Adipocyte (in vitro differentiated cells): ENCODE data around the gene CCDC149.

Source experiments
- DNase-seq: peaks from one replicate; pipeline ENCODE4 v3.0.0-alpha.2; 2015; ENCODE audit warnings: low read depth
- H3K27me3 ChIP-seq: replicated peaks from 2 replicates; pipeline ENCODE4 v1.7.0; 2013; ENCODE audit warnings: mild to moderate bottlenecking, low read length, moderate library complexity; ENCODE audit not compliant: control insufficient read depth, insufficient read depth
- H3K36me3 ChIP-seq: 2 replicates; pipeline ENCODE4 v1.7.0; 2013; ENCODE audit warnings: low read length, mild to moderate bottlenecking, moderate library complexity; ENCODE audit not compliant: control insufficient read depth, insufficient read depth, severe bottlenecking
- H3K4me1 ChIP-seq: 2 replicates; pipeline ENCODE4 v1.7.0; 2013; ENCODE audit warnings: mild to moderate bottlenecking, low read length, moderate library complexity; ENCODE audit not compliant: control insufficient read depth, insufficient read depth
- H3K4me3 ChIP-seq: 2 replicates; pipeline ENCODE4 v1.7.0; 2013; ENCODE audit warnings: mild to moderate bottlenecking, low read length, moderate library complexity
- H3K9ac ChIP-seq: 2 replicates; pipeline ENCODE4 v1.7.0; 2013; ENCODE audit warnings: mild to moderate bottlenecking, low read length, moderate library complexity
- H3K9me3 ChIP-seq: 2 replicates; pipeline ENCODE4 v1.7.0; 2013; ENCODE audit warnings: mild to moderate bottlenecking, low read length, moderate library complexity; ENCODE audit not compliant: control insufficient read depth

The CCDC149 gene

DNA sequence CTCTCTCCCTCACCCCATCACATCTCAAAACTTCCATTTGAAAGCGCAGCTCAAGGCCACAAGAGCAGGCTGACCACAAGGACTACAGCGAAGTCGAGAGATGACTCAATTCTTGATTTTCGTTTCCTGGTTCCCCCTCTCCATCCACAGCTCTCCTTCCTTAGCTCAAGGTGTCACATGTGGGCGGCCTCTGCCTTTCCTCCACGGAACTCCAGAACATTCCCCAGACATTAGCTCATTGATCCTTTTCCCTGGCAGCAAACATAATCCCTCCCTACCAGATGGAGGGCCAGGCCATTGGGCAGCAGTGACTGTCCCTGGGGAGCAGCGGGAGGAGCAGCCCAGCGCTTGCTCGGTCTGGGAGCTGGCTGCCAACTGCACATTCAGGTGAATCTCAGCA is 56.3 kb downstream of the CCDC149 start:
- peak; percentile 50 for DNase-seq
- H3K36me3 ChIP-seq = no peaks in the 10 kb centered on the region
- no peak overlapping the region for H3K4me3 ChIP-seq
- peaks cover 43% of the 10 kb centered on the region for H3K4me1 ChIP-seq
- no peaks in the 10 kb centered on the region for H3K9me3 ChIP-seq
- no peaks in the 10 kb centered on the region for H3K27me3 ChIP-seq
- H3K9ac ChIP-seq = no peak overlapping the region

DNA sequence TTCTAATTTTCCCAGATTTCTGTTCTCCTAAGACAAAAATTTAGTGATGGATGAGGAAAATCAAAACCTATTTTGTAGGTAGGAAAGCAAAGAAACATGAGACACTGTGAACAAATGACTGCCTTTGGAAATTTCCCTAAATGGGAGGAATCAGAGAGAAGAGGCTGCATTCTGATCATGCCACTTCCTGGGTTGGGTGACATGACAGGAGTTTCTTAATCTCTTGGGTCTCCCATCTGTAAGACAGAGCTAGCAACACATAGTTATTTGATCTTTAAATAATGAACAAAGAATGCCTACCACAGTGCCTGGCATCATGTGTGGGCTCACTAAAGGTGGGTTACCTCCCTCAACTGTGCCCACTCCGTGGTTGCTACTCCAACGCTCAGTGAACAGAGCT is 57.1 kb downstream of the CCDC149 start:
- Histone ChIP-seq H3K4me1 (peaks cover 52% of the 10 kb centered on the region), H3K9ac (no peak overlapping the region), H3K4me3 (no peak overlapping the region), H3K27me3 (no peaks in the 10 kb centered on the region), H3K36me3 (no peaks in the 10 kb centered on the region), H3K9me3 (no peaks in the 10 kb centered on the region)
- DNase-seq = peak; percentile 43

DNA sequence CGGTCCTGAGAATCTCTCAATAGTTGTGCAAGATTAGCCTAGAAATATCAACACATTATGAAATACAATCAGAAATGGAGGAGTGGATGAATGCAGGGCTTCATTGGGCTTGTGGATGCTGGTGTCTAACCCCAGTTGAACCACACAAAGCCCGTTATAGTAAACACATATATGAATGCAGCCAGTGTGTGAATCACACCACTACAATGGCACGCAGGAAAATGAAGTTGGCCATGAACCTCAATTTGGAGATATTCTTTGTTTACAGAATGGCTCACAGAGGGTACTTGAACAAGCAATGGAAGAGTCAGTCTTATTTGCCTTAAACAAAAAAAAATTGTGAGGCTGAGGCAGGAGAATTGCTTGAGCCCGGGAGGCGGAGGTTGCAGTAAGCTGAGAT is 59.7 kb downstream of the CCDC149 start:
- H3K9me3 ChIP-seq = no peaks in the 10 kb centered on the region
- no peak overlapping the region for H3K9ac ChIP-seq
- DNase-seq = peak; percentile 7

DNA sequence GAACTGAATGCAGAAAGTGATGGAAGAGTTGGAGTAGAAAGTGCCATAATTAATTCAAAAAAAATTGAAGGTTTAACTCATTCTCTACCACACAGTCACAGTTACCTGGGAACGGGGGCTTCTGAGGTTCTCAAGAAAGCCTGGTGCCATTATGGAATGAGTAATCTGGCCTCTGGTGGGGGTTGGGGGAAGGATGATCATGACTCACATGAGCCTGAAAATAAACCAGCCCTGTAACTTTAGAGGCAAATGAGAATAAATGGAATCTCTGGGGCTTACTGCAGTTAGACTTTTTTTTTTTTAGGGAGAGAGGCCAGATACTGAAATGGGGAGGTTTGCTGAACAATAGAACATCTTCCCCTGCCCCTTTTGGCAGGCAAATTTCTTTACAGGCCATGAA is 62.2 kb downstream of the CCDC149 start:
- DNase-seq = peak; percentile 77
- H3K4me3 ChIP-seq = peak overlapping the region; percentile 15
- H3K9ac ChIP-seq = peak overlapping the region; percentile 48
- peaks cover 43% of the 10 kb centered on the region for H3K4me1 ChIP-seq
- H3K27me3 ChIP-seq = no peaks in the 10 kb centered on the region
- no peaks in the 10 kb centered on the region for H3K9me3 ChIP-seq
- no peaks in the 10 kb centered on the region for H3K36me3 ChIP-seq

More for the DNA sequence above, 59.7 kb downstream of the CCDC149 start:
- Histone ChIP-seq H3K27me3 (no peaks in the 10 kb centered on the region), H3K4me1 (peaks cover 57% of the 10 kb centered on the region), H3K4me3 (no peak overlapping the region), H3K36me3 (no peaks in the 10 kb centered on the region)

DNA sequence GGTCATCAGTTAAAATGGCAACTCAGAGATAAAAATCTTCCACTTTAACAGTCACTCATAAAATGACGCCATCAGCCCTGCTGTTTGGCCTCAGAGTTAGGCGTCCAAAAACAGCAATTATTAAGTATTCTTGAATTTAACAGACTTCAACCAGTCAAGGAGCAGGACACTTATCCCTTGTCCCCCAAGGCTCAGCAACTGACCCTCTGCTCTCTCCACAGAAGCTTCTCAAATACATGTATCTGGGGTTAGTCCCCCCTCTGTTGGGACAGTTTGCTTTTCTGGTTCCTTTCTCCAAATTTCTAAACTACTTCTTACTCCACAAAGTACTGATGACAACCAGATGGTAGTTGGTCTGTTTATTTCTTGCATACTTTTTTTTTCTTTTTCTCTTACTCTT is 63.1 kb downstream of the CCDC149 start:
- peak; percentile 22 for DNase-seq
- Histone ChIP-seq H3K36me3 (no peaks in the 10 kb centered on the region), H3K9me3 (no peaks in the 10 kb centered on the region), H3K4me3 (no peak overlapping the region), H3K9ac (peak overlapping the region; percentile 32), H3K27me3 (no peaks in the 10 kb centered on the region), H3K4me1 (peaks cover 43% of the 10 kb centered on the region)

DNA sequence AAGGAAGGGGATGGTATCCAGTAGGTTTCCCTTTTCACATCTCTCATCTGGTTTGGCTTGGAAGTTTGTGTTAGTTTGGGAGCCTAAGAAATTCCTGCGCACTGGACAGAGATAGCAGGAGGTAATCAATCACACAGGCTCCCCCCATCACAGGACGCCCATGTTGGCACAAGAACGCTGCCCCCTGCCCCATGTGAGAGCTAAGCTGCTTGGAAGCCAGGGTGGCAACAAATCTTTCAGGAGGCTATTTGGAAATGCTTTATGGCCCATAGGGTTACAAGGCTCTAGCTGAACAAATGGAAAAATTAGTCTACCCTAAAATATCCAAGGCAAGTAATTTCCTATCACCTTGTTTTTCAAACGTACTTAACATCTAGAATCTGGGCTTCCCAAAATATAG is 63.5 kb downstream of the CCDC149 start:
- Histone ChIP-seq H3K4me1 (peaks cover 43% of the 10 kb centered on the region), H3K36me3 (no peaks in the 10 kb centered on the region), H3K4me3 (no peak overlapping the region), H3K9ac (peak overlapping the region; percentile 32), H3K27me3 (no peaks in the 10 kb centered on the region), H3K9me3 (no peaks in the 10 kb centered on the region)
- no peak for DNase-seq

DNA sequence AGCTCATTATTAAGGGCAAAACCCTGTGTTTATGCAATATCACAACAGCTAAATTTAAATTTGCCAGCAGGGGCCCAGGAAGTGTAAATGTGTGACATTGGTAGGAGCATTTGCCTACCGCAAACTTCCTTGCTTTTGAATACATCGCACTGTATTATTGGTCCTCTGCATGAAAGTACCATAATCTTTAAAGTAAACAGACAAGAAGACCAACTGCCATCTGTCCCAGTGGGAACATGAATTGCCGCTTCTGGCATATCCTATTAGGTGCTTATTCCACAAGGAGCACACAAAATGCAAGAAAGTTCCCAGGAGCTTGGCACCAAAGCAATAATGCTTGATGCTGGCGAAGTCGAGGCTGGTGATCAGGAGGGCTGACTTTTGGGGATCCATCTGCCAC is 66.1 kb downstream of the CCDC149 start:
- Histone ChIP-seq H3K36me3 (no peaks in the 10 kb centered on the region), H3K9ac (no peak overlapping the region), H3K9me3 (no peaks in the 10 kb centered on the region), H3K4me3 (no peak overlapping the region), H3K4me1 (peaks cover 26% of the 10 kb centered on the region), H3K27me3 (no peaks in the 10 kb centered on the region)
- DNase-seq = no peak

DNA sequence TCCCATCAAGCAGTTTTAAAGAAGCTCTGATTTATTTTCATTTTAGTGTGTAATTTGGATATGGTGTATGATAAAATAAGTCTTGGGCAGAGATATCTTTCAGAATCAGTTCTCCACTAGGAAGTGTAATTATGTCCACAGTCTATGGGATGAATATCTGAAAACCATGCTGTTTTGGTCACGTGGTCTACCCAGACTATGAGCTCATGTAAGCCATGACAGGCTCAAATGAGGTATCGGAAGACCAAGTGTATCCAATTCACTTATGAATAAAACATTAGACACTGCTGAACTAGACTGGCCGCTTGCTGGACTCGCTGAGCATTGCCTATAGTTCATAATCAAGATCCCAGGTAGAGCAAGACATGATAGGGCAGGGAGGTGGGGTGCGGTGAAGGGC is 66.9 kb downstream of the CCDC149 start:
- DNase-seq = no peak

DNA sequence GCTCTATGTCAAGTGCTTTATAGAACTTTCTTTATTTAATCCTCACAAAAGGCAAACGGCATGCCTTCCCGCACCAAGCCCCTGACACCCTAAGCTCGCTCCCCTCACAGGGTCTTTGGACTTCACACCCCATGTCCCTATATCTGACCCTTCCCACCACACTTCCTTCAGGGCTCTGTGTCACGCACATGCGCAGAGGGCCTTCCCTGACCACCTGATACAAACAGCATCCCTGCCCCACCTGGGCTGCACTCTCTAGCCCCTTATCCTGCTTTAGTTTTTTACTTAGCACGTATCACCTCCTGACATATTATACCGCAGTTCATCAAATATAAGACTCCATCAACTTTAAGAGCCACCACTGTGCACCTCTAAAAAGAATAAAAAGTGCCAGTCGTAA is 67.7 kb downstream of the CCDC149 start:
- H3K4me3 ChIP-seq = no peak overlapping the region
- H3K27me3 ChIP-seq = no peaks in the 10 kb centered on the region
- H3K4me1 ChIP-seq = peaks cover 10% of the 10 kb centered on the region
- no peaks in the 10 kb centered on the region for H3K36me3 ChIP-seq
- no peak for DNase-seq
- no peaks in the 10 kb centered on the region for H3K9me3 ChIP-seq
- no peak overlapping the region for H3K9ac ChIP-seq

More for the DNA sequence above, 66.9 kb downstream of the CCDC149 start:
- H3K36me3 ChIP-seq = no peaks in the 10 kb centered on the region
- H3K27me3 ChIP-seq = no peaks in the 10 kb centered on the region
- H3K9ac ChIP-seq = no peak overlapping the region
- H3K4me1 ChIP-seq = peaks cover 18% of the 10 kb centered on the region
- no peak overlapping the region for H3K4me3 ChIP-seq
- H3K9me3 ChIP-seq = no peaks in the 10 kb centered on the region

DNA sequence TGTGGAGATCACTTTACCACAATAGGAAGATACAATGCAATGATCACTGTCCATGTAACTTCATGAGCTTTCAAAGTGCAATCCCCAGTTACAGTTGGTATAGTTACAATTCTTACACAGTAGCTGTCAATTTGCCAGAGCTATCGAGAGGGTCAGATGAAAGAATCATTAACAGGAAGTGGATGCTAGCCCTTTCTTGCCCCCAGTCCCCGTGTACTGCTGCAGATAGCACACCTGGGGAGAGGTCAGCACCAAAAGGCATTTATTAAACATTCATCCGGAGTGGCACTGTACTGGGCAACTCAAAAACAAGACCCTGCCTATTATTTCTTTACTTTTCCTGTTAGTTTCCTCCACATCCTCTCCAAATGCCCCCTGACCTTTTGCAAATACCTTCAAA is 69.7 kb downstream of the CCDC149 start:
- Histone ChIP-seq H3K36me3 (no peaks in the 10 kb centered on the region), H3K9ac (no peak overlapping the region), H3K9me3 (no peaks in the 10 kb centered on the region), H3K27me3 (no peaks in the 10 kb centered on the region), H3K4me3 (no peak overlapping the region), H3K4me1 (no peaks in the 10 kb centered on the region)
- no peak for DNase-seq

DNA sequence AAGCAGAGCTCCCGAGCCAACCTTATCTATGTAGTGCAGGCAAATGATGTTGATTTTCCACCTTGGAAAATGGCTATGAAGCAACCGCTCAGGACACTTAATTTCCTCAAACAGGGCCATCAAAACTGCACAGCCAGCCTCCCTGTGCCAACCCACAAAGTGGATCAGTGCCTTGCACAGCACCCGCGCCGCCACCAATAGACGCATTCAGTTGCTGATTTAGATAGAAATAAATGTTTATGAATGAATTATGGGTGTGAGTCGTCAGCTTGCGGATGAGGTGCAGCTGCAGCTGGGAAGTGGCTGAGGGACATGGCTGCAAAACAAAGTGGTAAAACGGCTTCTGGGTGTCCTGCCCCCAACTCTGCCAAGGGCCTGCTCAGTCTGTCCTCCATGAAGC is 70.5 kb downstream of the CCDC149 start:
- Histone ChIP-seq H3K36me3 (peaks cover 7% of the 10 kb centered on the region), H3K27me3 (no peaks in the 10 kb centered on the region), H3K9me3 (no peaks in the 10 kb centered on the region), H3K4me3 (no peak overlapping the region), H3K4me1 (no peaks in the 10 kb centered on the region), H3K9ac (no peak overlapping the region)
- DNase-seq = no peak

DNA sequence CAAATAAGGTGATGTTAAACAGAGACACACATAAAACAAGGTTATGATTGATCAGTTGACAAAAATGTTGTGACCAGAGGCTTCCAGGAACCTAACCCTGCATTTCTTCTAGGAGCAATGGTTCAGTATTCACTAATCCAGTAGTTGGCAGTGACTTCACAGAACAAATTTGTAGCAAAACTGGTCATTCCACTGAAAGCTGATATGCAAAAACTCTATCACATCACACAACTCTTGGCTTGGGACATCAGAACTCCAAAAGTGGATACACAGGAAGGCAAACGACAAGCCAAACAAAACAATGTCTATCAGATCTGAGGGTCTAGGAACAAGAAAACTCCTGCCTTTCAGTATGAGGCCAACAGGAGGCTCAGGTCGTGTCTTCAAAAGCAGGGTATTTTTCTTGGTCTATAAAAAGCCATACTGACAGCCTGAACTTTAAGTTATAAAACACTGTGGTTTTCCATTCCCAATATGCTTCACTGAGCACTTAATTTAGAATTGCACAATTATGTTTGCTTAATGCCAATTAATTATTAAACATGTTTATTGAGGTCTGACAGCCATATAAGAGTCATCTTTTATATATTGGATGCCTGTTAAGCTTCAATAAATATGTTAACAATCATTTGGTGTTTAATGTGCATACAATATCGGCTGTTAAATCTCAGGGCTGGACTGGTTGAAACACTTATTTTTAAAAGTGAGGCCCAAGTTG is 71.9 kb downstream of the CCDC149 start:
- H3K36me3 ChIP-seq = peaks cover 8% of the 10 kb centered on the region
- no peak overlapping the region for H3K9ac ChIP-seq
- H3K4me3 ChIP-seq = no peak overlapping the region
- DNase-seq = no peak
- H3K9me3 ChIP-seq = no peaks in the 10 kb centered on the region
- H3K4me1 ChIP-seq = no peaks in the 10 kb centered on the region
- H3K27me3 ChIP-seq = no peaks in the 10 kb centered on the region
